Measurements from ENCODE around the gene OSM.
"Not testable (repeated sequence)": the region's sequence is repeated elsewhere in the genome, so short reads cannot be mapped to it uniquely, and the experiment has no call there.

Gene OSM

DNA sequence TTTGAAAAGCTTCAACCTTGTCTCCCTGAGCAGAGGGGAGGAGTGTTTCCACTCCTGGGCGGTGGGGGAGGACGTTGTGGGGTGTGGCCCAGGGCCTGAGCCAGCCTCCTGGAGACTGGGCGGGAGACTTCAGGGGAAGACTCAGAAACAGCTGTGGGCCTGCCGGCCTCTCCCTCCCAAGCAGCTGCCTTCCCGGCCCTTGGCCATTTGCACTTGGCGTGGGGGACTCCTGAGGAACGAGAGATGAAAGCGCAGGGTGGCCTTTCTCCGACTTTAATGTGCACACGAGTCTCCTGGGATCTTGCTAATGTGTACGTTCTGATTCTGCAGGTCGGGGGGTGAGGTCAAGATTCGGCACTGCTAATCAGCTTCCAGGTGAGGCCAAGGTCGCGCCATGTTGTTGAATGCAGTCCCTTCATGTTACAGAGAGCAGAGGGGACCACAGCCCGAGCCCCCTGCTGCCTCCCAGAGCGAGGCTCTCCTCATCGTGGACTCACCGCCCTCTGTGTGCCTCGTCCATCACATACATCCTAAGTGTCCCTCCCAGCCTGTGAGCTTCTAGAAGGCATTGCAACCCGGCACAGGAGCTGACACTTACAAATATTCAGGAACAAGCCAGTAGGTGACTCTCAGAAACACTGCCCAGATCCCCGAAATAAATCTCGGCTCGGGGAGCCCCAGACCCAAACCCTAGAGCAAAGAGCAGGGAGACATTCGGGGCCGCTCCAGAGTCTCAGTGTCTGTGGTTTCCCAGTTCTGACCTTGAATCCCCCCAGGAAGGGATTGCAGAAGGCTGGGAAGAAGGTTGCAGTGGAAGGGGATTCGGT, 27.8 kb downstream of the OSM start:
- DNase-seq (ENCODE audit: low read depth): peak; percentile 89
- TF ChIP-seq CTCF (conservative IDR thresholded peaks at IDR 0.05; ENCODE audit: low read depth, low read length): no peak
- no peak overlapping the region for H3K4me3 ChIP-seq (ENCODE audit: low read depth, low read length)

GRCh38 chr22:30238136-30238535, 28.5 kb downstream of the OSM start:
- DNase-seq (ENCODE audit: low read depth): no peak
- H3K4me3 ChIP-seq (ENCODE audit: low read depth, low read length): no peak overlapping the region
- no peak for TF ChIP-seq CTCF (conservative IDR thresholded peaks at IDR 0.05; ENCODE audit: low read depth, low read length)

DNA sequence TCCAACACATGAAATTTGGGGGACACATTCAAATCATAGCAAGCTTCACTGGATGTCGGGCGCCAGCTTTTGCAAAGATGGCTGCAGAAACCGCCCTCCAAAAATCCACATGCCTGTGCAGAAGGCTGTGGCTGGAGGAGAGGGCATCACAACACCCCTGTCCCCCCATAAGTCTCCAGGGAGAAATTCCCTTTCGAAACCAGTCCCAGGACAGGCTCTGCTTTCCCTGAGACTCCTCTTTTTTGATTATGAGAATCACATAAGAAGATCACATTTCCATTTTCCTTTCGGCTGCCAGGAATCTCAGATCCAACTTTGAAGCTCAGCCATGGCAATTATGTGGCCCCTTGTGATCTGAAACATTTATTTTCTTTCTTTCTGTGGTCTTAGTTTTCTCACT, 29.8 kb downstream of the OSM start:
- no peak for TF ChIP-seq CTCF (conservative IDR thresholded peaks at IDR 0.05; ENCODE audit: low read depth, low read length)
- H3K4me3 ChIP-seq (ENCODE audit: low read depth, low read length): no peak overlapping the region
- DNase-seq (ENCODE audit: low read depth): no peak

- H3K4me3 ChIP-seq (ENCODE audit: low read depth, low read length): no peak overlapping the region
- no peak for TF ChIP-seq CTCF (conservative IDR thresholded peaks at IDR 0.05; ENCODE audit: low read depth, low read length)
- peak; percentile 96 for DNase-seq (ENCODE audit: low read depth)
Measured at GRCh38 chr22:30235687-30236170, 30.9 kb downstream of the OSM start.

DNA sequence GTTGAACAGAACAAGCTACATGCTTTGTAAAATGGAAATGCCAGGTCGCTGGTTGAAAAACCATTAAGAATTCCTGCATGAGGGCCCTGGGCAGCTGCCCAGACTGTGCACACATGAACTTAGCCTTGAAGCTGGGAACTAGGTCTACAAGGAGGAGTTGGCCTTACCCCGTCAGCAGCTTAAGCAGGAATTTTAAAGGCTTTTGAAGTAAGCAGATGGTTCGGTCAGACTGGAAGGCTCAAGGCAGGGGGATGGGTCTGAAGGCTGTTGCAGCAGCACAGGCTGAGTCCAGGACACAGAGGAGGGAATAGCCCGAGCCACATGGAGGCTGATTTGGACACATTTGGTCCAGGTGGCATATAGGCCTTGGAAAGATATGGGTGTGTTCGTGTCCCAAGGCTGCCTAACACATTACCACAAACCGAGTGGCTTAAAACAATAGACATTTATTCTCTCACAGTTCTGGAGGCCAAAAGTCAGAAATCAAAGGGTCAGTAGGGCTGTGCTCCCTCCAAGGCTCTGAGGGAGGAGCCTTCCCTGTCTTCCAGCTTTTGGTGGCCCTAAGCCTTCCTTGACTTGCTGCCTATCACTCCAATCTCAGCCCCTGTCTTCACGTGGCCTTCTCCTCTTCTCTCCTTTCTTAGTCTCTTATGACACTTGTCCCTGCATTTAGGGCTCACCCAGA, 31.7 kb downstream of the OSM start:
- DNase-seq (ENCODE audit: low read depth): peak; percentile 88
- no peak overlapping the region for H3K4me3 ChIP-seq (ENCODE audit: low read depth, low read length)
- TF ChIP-seq CTCF (conservative IDR thresholded peaks at IDR 0.05; ENCODE audit: low read depth, low read length): no peak

DNA sequence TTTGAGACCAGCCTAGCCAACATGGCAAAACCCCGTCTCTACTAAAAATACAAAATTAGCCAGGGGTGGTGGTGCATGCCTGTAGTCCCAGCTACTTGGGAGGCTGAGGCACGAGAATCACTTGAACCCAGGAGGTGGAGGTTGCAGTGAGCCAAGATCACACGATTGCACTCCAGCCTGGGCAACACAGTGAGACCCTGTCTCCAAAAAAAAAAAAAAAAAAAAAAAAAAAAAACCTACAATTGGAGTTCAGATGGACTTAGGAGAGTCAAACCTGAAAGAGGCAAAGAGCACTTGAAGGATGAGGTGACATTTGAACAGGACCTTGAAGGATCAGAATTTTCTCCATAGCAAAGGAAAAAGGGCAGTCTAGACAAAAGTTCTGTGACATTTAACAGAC, 32.3 kb downstream of the OSM start:
- DNase-seq (ENCODE audit: low read depth); H3K4me3 ChIP-seq (ENCODE audit: low read depth, low read length): not testable (repeated sequence)

- TF ChIP-seq CTCF (conservative IDR thresholded peaks at IDR 0.05; ENCODE audit: low read depth, low read length): no peak
- no peak overlapping the region for H3K4me3 ChIP-seq (ENCODE audit: low read depth, low read length)
Measured at GRCh38 chr22:30233582-30233981, 33.1 kb downstream of the OSM start.

More at GRCh38 chr22:30233582-30233981, 33.1 kb downstream of the OSM start:
- no peak for DNase-seq (ENCODE audit: low read depth)

Measured in choroid plexus epithelial cell (primary cell).